ENCODE measurements around the gene PLCE1. TPM values are rescaled to one million over a fixed set of nuclear protein-coding genes. Genes with fewer than 3 reads are reported as not detected.

PLCE1 gene
- total RNA-seq, 2 experiments from 2014 or later: not detected

GRCh38 chr10:93996551-93996950, 2.8 kb downstream of the PLCE1 start:
- Mint-ChIP-seq H3K36me3 (ENCODE audit: low read depth) (peaks cover 2% of the 10 kb centered on the region), H3K27ac (no peak overlapping the region), H3K9me3 (ENCODE audit: insufficient read depth) (no peaks in the 10 kb centered on the region), H3K27me3 (ENCODE audit: low read depth) (peaks cover 43% of the 10 kb centered on the region), H3K4me1 (ENCODE audit: low read depth) (no peaks in the 10 kb centered on the region), H3K4me3 (no peak overlapping the region)
- ChIA-PET POLR2A (no interaction called here), CTCF (no interaction called here)
- DNase-seq: no peak
- no peak for ATAC-seq

GRCh38 chr10:93997546-93997945, 3.8 kb downstream of the PLCE1 start:
- H3K36me3 Mint-ChIP-seq (ENCODE audit: low read depth): peaks cover 2% of the 10 kb centered on the region
- H3K4me3 Mint-ChIP-seq: no peak overlapping the region
- peaks cover 37% of the 10 kb centered on the region for H3K27me3 Mint-ChIP-seq (ENCODE audit: low read depth)
- ATAC-seq (no peak), DNase-seq (no peak)
- CTCF ChIA-PET: no interaction called here
- no peak overlapping the region for H3K27ac Mint-ChIP-seq
- POLR2A ChIA-PET: no interaction called here
- no peaks in the 10 kb centered on the region for H3K4me1 Mint-ChIP-seq (ENCODE audit: low read depth)
- no peaks in the 10 kb centered on the region for H3K9me3 Mint-ChIP-seq (ENCODE audit: insufficient read depth)

- Mint-ChIP-seq H3K9me3 (ENCODE audit: insufficient read depth) (no peaks in the 10 kb centered on the region), H3K27me3 (ENCODE audit: low read depth) (peaks cover 26% of the 10 kb centered on the region)
These were observed 5.7 kb downstream of the PLCE1 start for GRCh38 chr10:93999401-93999851.

DNA sequence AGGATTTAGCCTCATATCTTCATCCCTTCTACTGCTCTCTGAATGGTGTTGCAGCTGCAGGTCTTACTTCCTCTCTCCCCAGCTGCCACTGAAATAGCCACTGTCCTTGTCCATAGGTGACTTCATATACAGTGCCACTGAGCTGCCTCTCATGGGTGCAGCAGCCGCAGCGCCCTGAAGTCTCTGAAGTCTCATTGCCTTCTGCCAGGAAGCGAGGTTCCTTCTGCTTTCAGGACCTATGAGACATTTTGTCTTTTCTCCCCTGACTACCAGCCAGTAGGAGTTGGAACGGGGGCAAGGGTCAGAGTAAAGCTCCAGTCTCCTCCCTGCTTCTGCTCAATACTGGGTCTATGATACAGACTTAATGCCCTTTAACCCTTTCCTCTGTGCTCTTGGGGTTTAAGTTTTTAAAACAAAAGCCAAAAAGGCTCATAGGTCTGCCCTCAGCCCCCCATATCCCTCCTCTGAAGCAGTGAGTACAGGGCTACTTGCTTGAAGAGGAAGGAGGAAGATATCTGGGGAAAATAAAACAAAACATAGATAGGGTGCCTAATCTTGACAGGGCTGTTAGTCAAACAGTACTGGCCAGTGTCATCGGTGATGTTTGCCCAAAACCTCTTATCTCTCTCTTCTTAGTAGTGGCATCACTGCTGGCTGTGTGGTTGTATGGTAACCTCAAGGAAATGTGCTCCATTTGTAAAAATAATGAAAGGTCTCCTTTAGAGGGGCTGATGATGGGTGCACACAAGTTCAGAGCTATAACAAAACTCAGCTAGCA, 7.1 kb downstream of the PLCE1 start:
- no peak for ATAC-seq

More at GRCh38 chr10:93999401-93999851, 5.7 kb downstream of the PLCE1 start:
- DNase-seq: no peak
- Mint-ChIP-seq H3K4me3 (no peak overlapping the region), H3K36me3 (ENCODE audit: low read depth) (no peaks in the 10 kb centered on the region), H3K4me1 (ENCODE audit: low read depth) (no peaks in the 10 kb centered on the region), H3K27ac (no peak overlapping the region)
- CTCF ChIA-PET: no interaction called here
- no peak for ATAC-seq
- POLR2A ChIA-PET: no interaction called here

GRCh38 chr10:94001416-94001810, 7.7 kb downstream of the PLCE1 start:
- no peak overlapping the region for H3K4me3 Mint-ChIP-seq
- ChIA-PET POLR2A (no interaction called here), CTCF (no interaction called here)
- no peaks in the 10 kb centered on the region for H3K9me3 Mint-ChIP-seq (ENCODE audit: insufficient read depth)
- ATAC-seq: no peak
- no peak overlapping the region for H3K27ac Mint-ChIP-seq
- H3K27me3 Mint-ChIP-seq (ENCODE audit: low read depth): peaks cover 8% of the 10 kb centered on the region
- DNase-seq: no peak
- no peaks in the 10 kb centered on the region for H3K4me1 Mint-ChIP-seq (ENCODE audit: low read depth)
- no peaks in the 10 kb centered on the region for H3K36me3 Mint-ChIP-seq (ENCODE audit: low read depth)

More for the DNA sequence above, 7.1 kb downstream of the PLCE1 start:
- CTCF ChIA-PET: no interaction called here
- POLR2A ChIA-PET: no interaction called here
- H3K4me3 Mint-ChIP-seq: no peak overlapping the region
- no peaks in the 10 kb centered on the region for H3K36me3 Mint-ChIP-seq (ENCODE audit: low read depth)
- H3K27ac Mint-ChIP-seq: no peak overlapping the region
- H3K4me1 Mint-ChIP-seq (ENCODE audit: low read depth): no peaks in the 10 kb centered on the region
- no peaks in the 10 kb centered on the region for H3K9me3 Mint-ChIP-seq (ENCODE audit: insufficient read depth)
- peaks cover 13% of the 10 kb centered on the region for H3K27me3 Mint-ChIP-seq (ENCODE audit: low read depth)
- no peak for DNase-seq

DNA sequence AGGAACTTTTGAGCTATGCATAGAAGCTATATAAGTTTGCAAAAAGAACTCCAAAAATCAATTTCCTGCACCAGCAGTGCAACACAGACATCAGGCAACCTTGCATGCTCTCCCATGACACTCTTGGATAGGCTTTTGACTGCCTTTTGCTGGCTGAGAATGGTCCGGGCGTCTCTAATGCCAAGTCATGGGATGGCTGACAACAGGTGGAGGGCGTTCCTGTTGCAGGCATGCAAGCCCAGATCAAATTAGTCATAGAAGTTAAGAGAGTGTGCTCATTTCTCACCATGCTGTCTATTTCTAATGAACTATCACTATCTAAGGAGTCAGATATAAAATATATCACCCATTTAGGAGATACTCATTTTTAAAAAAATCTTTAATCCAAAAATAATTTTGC, 8.4 kb downstream of the PLCE1 start:
- Mint-ChIP-seq H3K4me1 (ENCODE audit: low read depth) (no peaks in the 10 kb centered on the region), H3K27ac (no peak overlapping the region), H3K4me3 (no peak overlapping the region), H3K36me3 (ENCODE audit: low read depth) (no peaks in the 10 kb centered on the region), H3K27me3 (ENCODE audit: low read depth) (peaks cover 12% of the 10 kb centered on the region), H3K9me3 (ENCODE audit: insufficient read depth) (no peaks in the 10 kb centered on the region)
- CTCF ChIA-PET: no interaction called here
- POLR2A ChIA-PET: no interaction called here
- no peak for DNase-seq
- no peak for ATAC-seq

DNA sequence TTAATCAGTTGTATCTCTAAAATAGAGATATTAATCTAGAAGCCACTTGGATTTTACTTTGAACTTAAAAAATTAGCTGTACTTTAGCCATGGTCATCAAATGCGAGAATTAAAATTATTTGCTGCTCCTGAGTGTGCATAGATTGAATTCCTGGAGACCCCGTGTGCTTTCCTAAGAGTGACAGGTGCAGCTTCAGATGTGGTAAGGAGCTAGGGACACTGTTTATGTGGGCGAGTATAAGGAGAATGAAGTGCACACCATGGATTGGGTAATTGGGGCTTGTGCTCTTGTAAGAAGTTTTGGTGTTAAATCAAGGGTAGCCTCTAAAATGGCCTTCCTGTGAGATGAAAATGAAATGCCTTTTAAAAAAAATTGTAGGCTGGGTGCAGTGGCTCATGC, 9.8 kb downstream of the PLCE1 start:
- Mint-ChIP-seq H3K36me3 (ENCODE audit: low read depth) (no peaks in the 10 kb centered on the region), H3K9me3 (ENCODE audit: insufficient read depth) (no peaks in the 10 kb centered on the region), H3K27ac (no peak overlapping the region), H3K4me3 (no peak overlapping the region), H3K4me1 (ENCODE audit: low read depth) (no peaks in the 10 kb centered on the region), H3K27me3 (ENCODE audit: low read depth) (peaks cover 10% of the 10 kb centered on the region)
- ChIA-PET CTCF (no interaction called here), POLR2A (no interaction called here)
- no peak for DNase-seq
- no peak for ATAC-seq

DNA sequence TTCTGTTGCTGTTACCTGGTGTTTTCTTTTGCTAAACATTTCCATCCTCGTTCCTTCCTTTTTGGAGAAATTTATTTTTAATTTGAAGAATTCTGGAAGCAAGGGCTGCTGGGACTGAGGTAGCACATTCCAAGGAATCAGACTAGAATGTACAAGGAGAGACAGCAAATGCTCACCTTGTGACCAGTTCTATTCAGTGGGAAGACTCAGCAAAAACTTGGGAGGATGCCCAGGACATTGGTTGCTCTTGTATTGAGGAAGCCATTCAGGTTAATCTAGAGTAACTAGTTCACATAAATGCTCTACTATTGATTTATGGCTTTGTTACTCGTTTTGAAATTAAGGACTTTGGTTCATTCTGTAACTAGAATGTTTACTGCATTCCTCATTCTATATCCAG, 11.3 kb downstream of the PLCE1 start:
- ATAC-seq (no peak), DNase-seq (no peak)
- no peak overlapping the region for H3K27ac Mint-ChIP-seq
- peaks cover 10% of the 10 kb centered on the region for H3K27me3 Mint-ChIP-seq (ENCODE audit: low read depth)
- no peak overlapping the region for H3K4me3 Mint-ChIP-seq
- CTCF ChIA-PET: no interaction called here
- H3K4me1 Mint-ChIP-seq (ENCODE audit: low read depth): no peaks in the 10 kb centered on the region
- H3K9me3 Mint-ChIP-seq (ENCODE audit: insufficient read depth): no peaks in the 10 kb centered on the region
- POLR2A ChIA-PET: no interaction called here
- H3K36me3 Mint-ChIP-seq (ENCODE audit: low read depth): no peaks in the 10 kb centered on the region

DNA sequence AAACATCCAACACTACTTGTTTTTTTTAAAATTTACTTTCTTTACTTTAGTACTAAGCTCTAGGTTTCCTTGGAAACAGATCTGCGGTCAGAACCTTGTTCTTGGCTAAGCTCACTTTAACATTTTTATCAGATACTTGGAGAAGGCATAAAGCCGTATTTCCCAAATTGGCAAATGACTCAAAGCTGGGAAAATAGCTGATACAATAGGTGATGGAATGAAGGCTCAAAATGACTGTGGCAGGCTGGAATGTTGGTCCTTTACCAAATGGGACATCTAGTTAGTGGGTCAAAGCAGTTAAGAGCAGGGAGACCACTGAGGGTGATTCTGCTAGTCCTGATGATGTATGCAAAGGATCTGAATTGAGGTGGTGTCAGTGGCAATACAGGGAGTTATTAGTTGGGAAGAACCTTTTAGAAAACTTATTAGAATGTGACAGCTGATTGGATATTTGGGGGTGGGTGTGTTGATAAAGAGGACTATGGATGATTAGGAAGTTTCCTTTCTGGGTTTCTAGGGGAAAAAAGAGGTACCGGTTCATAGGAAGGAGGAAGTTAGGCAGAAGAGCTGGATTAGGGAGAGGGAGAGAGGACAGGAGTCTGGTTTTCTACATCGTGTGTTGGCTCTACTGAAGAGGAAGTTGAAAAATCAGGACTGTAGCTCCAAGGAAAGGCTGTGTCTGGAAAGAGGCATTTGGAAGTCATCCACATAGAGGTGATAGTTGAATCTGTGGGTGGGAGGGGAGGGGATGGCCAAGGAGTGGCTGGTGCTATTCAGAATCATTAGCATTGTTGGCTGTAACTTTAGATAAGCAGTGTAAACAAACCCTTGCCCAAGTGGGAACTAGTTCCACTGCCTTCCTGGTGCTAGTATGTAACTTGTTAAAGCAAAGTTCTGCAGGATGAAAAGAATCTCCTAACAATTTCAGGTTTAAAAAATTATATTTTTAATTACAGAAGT, 13.1 kb downstream of the PLCE1 start:
- Mint-ChIP-seq H3K27me3 (ENCODE audit: low read depth) (peaks cover 8% of the 10 kb centered on the region), H3K36me3 (ENCODE audit: low read depth) (no peaks in the 10 kb centered on the region), H3K4me1 (ENCODE audit: low read depth) (no peaks in the 10 kb centered on the region), H3K27ac (no peak overlapping the region), H3K4me3 (no peak overlapping the region), H3K9me3 (ENCODE audit: insufficient read depth) (no peaks in the 10 kb centered on the region)
- ATAC-seq (no peak), DNase-seq (no peak)
- ChIA-PET POLR2A (no interaction called here), CTCF (no interaction called here)

- ChIA-PET POLR2A (no interaction called here), CTCF (no interaction called here)
These were observed 14.8 kb downstream of the PLCE1 start for GRCh38 chr10:94008526-94008925.

GRCh38 chr10:94010116-94010515, 16.4 kb downstream of the PLCE1 start:
- no peaks in the 10 kb centered on the region for H3K9me3 Mint-ChIP-seq (ENCODE audit: insufficient read depth)
- ChIA-PET CTCF (no interaction called here), POLR2A (no interaction called here)
- peaks cover 5% of the 10 kb centered on the region for H3K27me3 Mint-ChIP-seq (ENCODE audit: low read depth)
- H3K27ac Mint-ChIP-seq: no peak overlapping the region
- DNase-seq: no peak
- H3K4me3 Mint-ChIP-seq: no peak overlapping the region
- no peaks in the 10 kb centered on the region for H3K36me3 Mint-ChIP-seq (ENCODE audit: low read depth)
- H3K4me1 Mint-ChIP-seq (ENCODE audit: low read depth): no peaks in the 10 kb centered on the region
- ATAC-seq: no peak

More at GRCh38 chr10:94008526-94008925, 14.8 kb downstream of the PLCE1 start:
- Mint-ChIP-seq H3K4me3 (no peak overlapping the region), H3K27ac (no peak overlapping the region), H3K36me3 (ENCODE audit: low read depth) (no peaks in the 10 kb centered on the region), H3K9me3 (ENCODE audit: insufficient read depth) (no peaks in the 10 kb centered on the region), H3K27me3 (ENCODE audit: low read depth) (peaks cover 5% of the 10 kb centered on the region), H3K4me1 (ENCODE audit: low read depth) (no peaks in the 10 kb centered on the region)
- ATAC-seq: no peak
- DNase-seq: no peak

DNA sequence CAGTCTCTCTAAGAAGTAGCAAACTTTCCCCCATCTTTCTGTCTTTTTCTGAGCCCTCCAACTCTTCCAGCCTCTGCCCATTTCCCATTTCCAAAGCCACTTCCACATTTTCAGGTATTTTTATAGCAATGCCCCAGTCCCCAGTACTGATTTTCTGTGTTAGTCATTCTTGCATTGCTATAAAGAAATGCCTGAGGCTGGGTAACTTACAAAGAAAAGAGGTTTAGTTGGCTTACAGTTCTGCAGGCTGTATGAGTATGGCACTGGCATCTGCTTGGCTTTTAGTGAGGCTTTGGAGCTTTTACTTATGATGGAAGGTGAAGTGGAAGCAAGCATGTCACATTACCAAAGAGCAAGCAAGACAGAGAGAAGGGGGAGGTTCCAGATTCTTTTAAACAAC, 17.2 kb downstream of the PLCE1 start:
- Mint-ChIP-seq H3K4me3 (no peak overlapping the region), H3K9me3 (ENCODE audit: insufficient read depth) (no peaks in the 10 kb centered on the region), H3K4me1 (ENCODE audit: low read depth) (no peaks in the 10 kb centered on the region), H3K27me3 (ENCODE audit: low read depth) (peaks cover 5% of the 10 kb centered on the region), H3K27ac (no peak overlapping the region), H3K36me3 (ENCODE audit: low read depth) (no peaks in the 10 kb centered on the region)
- DNase-seq: no peak
- POLR2A ChIA-PET: no interaction called here
- ATAC-seq: no peak
- CTCF ChIA-PET: no interaction called here
